ENCODE data around the gene SPATS1.

The SPATS1 gene

DNA sequence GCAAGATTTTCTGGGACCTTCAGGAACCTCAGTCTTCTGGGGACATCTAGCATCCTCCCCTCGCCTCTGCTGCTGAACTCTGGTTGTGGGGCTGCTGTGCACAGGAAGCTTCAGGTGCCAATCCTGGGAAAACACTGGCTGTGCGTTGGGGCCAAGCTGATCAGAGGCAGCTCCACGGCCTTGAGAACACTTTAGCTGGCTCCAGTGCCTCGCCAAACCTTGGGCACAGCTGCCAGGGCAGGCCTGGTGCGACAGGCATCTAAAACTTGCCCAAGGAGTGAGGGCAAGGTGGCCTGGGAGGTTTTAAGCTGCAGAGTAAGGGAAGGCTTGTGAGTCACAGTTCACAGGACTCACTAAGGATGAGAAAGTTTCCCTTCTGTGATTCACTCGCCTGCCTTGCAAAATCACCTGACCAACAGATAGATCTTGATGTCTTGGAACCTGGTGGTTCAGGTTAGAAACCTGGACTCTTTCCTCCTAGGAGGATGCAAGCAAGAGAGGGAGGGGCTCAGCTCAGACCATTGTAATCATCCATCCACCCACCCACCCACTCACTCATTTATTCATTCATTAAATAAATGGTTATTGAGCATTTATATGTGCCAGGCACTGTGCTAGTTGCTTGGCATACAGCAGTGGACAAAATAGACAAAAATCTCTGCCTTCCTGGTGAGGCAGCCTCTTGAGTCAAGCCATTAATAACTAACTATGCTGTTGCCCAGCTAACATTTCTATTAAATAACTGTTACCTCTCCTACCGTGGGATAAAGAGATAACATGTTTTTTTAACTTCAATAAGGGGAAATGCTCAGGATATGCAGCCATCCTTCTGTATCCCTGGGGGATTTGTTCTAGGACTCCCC lies 2.5 kb upstream of the SPATS1 start:
- TF ChIP-seq, protein P1, sequence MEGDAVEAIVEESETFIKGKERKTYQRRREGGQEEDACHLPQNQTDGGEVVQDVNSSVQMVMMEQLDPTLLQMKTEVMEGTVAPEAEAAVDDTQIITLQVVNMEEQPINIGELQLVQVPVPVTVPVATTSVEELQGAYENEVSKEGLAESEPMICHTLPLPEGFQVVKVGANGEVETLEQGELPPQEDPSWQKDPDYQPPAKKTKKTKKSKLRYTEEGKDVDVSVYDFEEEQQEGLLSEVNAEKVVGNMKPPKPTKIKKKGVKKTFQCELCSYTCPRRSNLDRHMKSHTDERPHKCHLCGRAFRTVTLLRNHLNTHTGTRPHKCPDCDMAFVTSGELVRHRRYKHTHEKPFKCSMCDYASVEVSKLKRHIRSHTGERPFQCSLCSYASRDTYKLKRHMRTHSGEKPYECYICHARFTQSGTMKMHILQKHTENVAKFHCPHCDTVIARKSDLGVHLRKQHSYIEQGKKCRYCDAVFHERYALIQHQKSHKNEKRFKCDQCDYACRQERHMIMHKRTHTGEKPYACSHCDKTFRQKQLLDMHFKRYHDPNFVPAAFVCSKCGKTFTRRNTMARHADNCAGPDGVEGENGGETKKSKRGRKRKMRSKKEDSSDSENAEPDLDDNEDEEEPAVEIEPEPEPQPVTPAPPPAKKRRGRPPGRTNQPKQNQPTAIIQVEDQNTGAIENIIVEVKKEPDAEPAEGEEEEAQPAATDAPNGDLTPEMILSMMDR (IDR thresholded peaks at IDR 0.05), result no peak

DNA sequence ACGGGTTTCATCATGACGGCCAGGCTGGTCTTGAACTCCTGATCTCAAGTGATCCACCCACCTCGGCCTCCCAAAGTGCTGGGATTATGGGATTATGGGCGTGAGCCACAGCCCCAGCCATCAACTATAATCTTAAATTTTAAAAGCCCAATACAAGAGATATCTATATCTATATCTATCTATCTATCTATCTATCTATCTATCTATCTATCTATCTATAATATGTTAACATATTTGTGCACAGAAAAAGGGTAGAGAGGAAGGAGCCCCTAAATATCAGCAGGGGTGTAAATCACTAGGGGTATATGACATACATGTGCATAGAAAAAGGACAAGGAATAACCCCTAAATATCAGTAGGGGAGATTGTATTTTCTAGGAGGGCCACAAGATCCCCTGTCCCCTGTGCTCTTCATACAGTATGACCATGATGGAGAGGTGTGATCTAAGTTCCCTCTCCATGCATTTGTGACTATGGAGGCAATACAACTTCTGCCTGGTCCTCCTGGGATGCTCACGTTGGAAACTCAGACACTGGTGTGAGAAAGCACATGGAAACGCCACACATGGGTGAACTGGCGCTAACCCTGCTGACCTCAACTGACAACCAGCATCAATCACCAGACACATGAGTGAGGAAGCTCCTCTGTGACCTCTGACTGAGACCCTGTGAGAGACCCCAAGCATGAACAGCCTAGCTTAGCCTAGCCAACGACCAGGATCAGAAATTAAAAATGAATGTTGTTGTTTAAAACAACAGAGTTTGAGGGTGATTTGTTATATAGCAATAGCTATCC lies 1.2 kb upstream of the SPATS1 start:
- TF ChIP-seq, protein P1 (IDR thresholded peaks at IDR 0.05), result no peak

DNA sequence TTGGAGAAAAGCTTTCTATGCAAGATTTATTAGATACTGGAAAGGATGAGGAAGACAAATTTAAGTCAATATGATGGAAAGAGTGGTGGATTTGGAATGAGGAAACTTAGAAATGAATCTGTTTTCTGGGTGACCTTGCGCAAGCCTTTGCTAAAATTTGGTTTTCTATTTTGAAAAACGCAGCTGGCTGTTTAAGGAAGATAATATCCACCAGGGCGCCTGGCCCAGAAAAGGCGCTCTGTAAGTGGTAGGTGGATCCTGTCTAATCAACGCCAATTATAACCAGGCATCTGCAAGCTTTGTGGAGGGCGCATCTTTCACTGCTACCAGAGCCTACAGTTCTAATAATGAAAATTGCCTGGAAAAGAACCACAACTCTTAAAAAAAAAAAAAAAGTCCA lies 398 bp upstream of the SPATS1 start:
- TF ChIP-seq, protein P1 (IDR thresholded peaks at IDR 0.05), result no peak

DNA sequence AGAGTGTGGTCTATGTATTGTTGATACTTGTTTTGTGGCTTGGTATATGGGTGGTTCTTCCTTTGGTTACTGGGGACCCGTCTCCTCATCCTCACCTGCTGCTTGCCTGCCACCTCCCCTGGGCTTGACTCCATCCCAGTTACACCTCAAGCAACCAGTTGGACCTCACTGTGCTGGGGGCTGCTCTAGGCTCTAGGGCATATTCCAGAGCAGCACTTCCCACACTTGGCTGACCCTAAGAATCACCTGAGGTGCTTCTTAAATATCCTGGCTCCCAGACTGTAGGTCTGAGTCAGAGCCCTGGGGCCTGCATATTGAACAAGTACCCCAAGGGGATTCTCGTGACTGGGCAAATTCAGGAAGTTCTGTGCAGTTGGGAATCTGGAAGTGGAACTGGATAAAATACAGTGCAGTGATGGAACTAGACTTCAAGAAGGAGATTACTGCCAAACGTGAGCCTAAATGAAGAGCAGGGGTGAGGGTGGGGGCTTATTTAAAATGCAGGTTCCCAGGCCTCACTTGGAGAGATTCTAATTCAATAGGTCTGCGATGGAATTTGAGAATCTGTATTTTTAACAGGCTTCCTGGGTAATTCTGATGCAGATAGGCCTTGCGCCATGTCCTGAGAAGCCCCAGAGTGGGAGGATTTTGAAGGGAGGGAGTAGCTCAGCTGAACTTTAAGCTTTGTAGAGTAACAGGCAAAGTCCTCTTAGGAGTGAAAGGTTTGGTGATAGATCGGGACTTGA lies 7.6 kb downstream of the SPATS1 start:
- TF ChIP-seq, protein P1 (IDR thresholded peaks at IDR 0.05), result no peak

DNA sequence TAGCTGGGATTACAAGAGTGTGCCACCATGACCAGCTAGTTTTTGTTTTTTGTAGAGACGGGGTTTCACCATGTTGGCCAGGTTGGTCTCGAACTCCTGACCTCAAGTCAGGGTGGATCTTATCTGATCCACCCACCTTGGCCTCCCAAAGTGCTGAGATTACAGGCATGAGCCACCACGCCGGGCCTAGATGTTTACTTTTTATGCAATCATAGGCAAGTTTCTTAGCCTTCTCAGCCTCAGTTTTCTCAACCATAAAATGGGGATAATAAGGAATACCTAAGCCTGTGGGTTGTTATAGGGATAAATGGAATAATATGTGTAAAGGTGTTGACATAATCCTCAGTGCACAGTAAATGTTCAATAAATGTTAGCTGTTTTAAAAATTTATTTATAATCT lies 9.8 kb downstream of the SPATS1 start:
- TF ChIP-seq, protein P1 (IDR thresholded peaks at IDR 0.05), result no peak

DNA sequence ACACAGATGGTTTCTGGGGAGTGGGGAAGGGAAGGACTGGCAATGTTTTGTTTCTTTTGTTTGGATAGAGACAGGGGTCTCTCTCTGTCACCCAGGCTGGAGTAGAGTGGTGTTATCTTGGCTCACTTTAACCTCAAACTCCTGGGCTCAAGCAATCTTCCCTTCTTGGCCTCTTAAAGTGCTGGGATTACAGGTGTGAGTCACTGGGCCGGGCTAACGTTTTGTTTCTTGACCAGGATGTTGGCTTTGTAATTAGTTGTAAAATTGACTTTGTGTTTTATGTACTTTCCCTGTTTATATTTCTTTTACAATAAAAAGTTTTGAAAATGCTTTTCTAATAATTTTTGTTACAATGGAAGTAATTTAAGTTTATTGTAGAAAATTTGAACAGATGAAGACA lies 10.9 kb downstream of the SPATS1 start:
- TF ChIP-seq, protein P1 (IDR thresholded peaks at IDR 0.05), result no peak

DNA sequence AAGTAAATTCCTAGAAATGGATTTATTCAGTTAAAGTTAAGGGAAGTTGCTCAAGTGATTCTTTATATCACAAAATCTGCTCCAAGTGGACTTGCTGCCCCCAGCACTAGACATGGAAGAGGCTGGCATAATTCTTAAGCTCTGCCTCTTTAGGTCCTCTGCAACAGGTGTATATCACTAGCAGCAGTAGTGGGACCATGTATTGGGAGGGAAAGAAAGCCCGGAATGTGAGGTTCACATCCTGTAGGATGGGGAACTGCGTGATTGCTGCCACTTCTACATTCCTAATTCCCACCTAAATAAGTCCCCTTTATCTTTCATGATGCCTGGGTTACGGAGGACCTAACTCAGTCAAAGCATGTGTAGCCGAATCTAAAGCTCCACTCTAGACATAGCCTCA lies 13.2 kb downstream of the SPATS1 start:
- TF ChIP-seq, protein P1 (IDR thresholded peaks at IDR 0.05), result no peak
